Measurements from ENCODE around the gene GIPC1. TPM values are rescaled to one million over a fixed set of nuclear protein-coding genes. Genes with fewer than 3 reads are reported as not detected.
A peak's percentile ranks its signal among the peaks of the same experiment; 100 is the strongest.

GIPC1 gene
- total and polyA plus RNA-seq, 12 donors, result 26.6 to 107 (median 64.3) TPM

DNA sequence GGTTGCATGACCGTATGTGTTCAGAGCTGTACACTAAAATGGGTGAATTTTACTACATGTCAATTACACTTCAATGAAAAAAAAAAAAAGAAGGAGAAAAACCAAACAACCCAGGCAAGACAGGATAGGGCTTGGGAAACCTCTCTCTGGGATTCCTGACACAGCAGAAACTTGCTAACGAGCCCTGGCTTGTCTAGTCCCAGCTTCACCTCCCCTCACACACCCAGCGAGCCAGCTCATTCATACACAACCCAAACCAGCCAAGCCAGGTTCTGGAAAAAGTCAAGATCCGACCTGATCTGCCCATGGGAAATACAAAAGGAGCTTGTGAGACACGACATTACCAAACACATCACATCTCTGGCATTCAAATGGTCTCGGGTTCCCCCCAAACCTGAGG, 29.8 kb upstream of the GIPC1 start:
- H3K9me3 ChIP-seq (replicated peaks in 1 of 3), result no peaks in the 10 kb centered on the region
- H3K36me3 ChIP-seq (replicated peaks in 1 of 2), result no peaks in the 10 kb centered on the region
- WGBS, 4 donors, result 78 to 83% (median 81%) methylated on average over 5 to 6 of the region's 6 CpGs
- H3K27me3 ChIP-seq, result no peaks in the 10 kb centered on the region
- H3K4me1 ChIP-seq (replicated peaks in 1 of 2), result peaks cover 8 to 15% of the 10 kb centered on the region in 2 donors
- intact Hi-C loops (cut with DNase I), result no loop called here
- TF ChIP-seq CTCF (IDR thresholded peaks at IDR 0.05) (no peak), POLR2A (IDR thresholded peaks at IDR 0.05) (no peak)
- H3K4me3 ChIP-seq, result no peak overlapping the region
- no peak overlapping the region for H3K27ac ChIP-seq
- DNase-seq, result no peak

DNA sequence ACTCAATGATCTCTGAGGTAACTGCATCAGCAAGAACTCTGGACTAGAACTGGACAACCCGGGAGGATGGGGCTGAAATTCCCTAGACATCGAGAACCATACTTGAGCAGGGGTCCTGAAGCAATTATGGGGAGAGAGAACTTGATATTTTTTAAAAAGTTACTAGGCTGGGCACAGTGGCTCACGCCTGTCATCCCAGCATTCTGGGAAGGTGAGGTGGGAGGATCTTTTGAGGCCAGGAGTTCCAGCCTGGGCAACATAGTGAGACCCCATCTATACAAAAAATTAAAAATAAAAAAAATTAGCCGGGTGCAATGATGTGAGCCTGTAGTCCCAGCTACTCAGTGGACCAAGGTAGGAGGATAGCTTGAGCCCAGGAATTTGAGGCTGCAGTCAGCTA, 24.6 kb upstream of the GIPC1 start:
- no peak for DNase-seq
- Histone ChIP-seq H3K4me1 (replicated peaks in 1 of 2) (peaks cover 26 to 27% of the 10 kb centered on the region in 2 donors), H3K4me3 (no peak overlapping the region), H3K36me3 (replicated peaks in 1 of 2) (peaks cover 0 to 14% of the 10 kb centered on the region in 2 donors), H3K27me3 (no peaks in the 10 kb centered on the region), H3K27ac (peak overlapping the region in 4 of 5 donors; percentile 21 to 100 (median 88)), H3K9me3 (replicated peaks in 1 of 3) (no peaks in the 10 kb centered on the region)
- intact Hi-C loops (cut with DNase I), result no loop called here
- TF ChIP-seq CTCF (IDR thresholded peaks at IDR 0.05) (no peak), POLR2A (IDR thresholded peaks at IDR 0.05) (no peak)
- WGBS, 4 donors, result 93 to 99% (median 94%) methylated on average over 4 of the region's 4 CpGs

DNA sequence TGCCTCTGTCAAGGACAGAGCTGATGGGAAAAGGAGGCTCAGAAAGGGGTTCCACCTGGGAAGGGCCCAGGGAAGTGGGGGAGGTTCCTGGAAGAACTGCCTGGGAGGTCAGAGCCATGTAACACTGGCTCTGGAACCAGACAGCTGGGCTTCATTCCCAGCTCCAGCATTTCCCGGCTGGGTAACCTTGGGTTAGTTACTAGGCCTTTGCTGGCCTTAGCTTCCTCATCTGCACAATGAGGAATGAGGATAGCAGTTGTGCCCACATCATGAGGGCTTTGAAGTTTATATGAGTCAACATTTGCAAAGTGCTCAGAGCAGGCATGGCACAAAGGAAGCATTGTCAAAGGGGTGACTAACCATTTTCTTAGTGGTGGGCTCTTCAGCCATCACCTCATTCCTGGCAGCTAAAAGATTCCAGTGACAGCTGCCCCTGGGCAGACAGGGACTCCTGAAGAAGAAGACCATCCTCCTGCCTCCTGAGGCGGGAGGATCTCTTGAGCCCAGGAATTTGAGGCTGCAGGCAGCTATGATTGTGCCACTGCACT, 24.0 kb upstream of the GIPC1 start:
- Histone ChIP-seq H3K27me3 (no peaks in the 10 kb centered on the region), H3K4me1 (replicated peaks in 1 of 2) (peaks cover 31 to 33% of the 10 kb centered on the region in 2 donors), H3K27ac (peak overlapping the region; percentile 78 to 100 (median 93)), H3K4me3 (no peak overlapping the region), H3K9me3 (replicated peaks in 1 of 3) (no peaks in the 10 kb centered on the region), H3K36me3 (replicated peaks in 1 of 2) (peaks cover 0 to 20% of the 10 kb centered on the region in 2 donors)
- DNase-seq, result peak in 6 of 7 donors; percentile 71 to 87 (median 80)
- intact Hi-C loops (cut with DNase I), result no loop called here
- TF ChIP-seq POLR2A (IDR thresholded peaks at IDR 0.05) (peak in 1 of 2 donors; percentile 26), CTCF (IDR thresholded peaks at IDR 0.05) (no peak)
- WGBS, 4 donors, result 50 to 55% (median 52%) methylated on average over 2 of the region's 2 CpGs; no CpG with 5 or more reads in 1 of the 4 donors

GRCh38 chr19:14519245-14519859, 23.4 kb upstream of the GIPC1 start:
- DNase-seq, result peak in 2 of 7 donors; percentile 55 to 59
- Histone ChIP-seq H3K36me3 (replicated peaks in 1 of 2) (peaks cover 0 to 26% of the 10 kb centered on the region in 2 donors), H3K27ac (peak overlapping the region; percentile 78 to 100 (median 93)), H3K4me1 (replicated peaks in 1 of 2) (peaks cover 31 to 39% of the 10 kb centered on the region in 2 donors), H3K27me3 (no peaks in the 10 kb centered on the region), H3K4me3 (peak overlapping the region in 2 of 4 donors; percentile 8 to 98), H3K9me3 (replicated peaks in 1 of 3) (no peaks in the 10 kb centered on the region)
- WGBS, 4 donors, result 79 to 88% (median 81%) methylated on average over 22 of the region's 22 CpGs
- intact Hi-C loops (cut with DNase I), result no loop called here
- TF ChIP-seq POLR2A (IDR thresholded peaks at IDR 0.05) (no peak), CTCF (IDR thresholded peaks at IDR 0.05) (no peak)

Measured in adrenal gland (tissue), 12 donors.